Mucosa of stomach (tissue), 1 donor: ENCODE measurements around the gene ZBTB43.

Experiments used
- H3K27me3 ChIP-seq: one replicate; pipeline ENCODE4 v1.7.0; 2013; ENCODE audit warnings: mild to moderate bottlenecking, low read length; ENCODE audit not compliant: control insufficient read depth, insufficient read depth
- H3K36me3 ChIP-seq: one replicate; pipeline ENCODE4 v1.7.0; 2013; ENCODE audit warnings: low read length; ENCODE audit not compliant: control insufficient read depth, insufficient read depth
- H3K4me1 ChIP-seq: one replicate; pipeline ENCODE4 v1.7.0; 2013; ENCODE audit warnings: mild to moderate bottlenecking, low read length; ENCODE audit not compliant: control insufficient read depth, insufficient read depth
- H3K4me3 ChIP-seq: one replicate; pipeline ENCODE4 v1.7.0; 2013; ENCODE audit warnings: low read length
- H3K9ac ChIP-seq: one replicate; pipeline ENCODE4 v1.7.0; 2013; ENCODE audit warnings: mild to moderate bottlenecking, low read length, moderate library complexity
- H3K9me3 ChIP-seq: one replicate; pipeline ENCODE4 v1.7.0; 2013; ENCODE audit warnings: mild to moderate bottlenecking, low read length, moderate library complexity; ENCODE audit not compliant: control insufficient read depth
- donor health status: Pancreatic carcinoma.

Gene ZBTB43

DNA sequence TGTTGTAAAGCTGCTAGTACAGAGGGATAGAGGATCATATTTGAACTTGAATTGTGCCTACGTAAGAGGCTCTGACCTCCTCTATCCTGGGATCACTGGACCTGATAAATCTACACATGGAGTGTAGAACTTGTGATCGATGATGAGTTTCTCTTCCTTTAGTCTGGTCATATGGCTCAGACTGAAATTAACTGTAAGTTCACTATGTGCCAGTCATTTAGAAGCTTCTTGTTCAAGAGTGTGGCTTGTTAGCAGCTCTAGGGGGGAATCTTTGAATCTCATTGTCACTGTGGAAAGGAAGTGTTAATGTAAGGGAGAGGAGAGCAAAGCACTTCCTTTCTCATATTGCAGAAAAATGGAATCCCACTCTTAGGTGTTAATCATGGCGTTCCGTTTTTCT, 67.7 kb downstream of the ZBTB43 start:
- Histone ChIP-seq H3K27me3 (no peaks in the 10 kb centered on the region), H3K4me3 (no peak overlapping the region), H3K4me1 (no peaks in the 10 kb centered on the region), H3K9me3 (no peaks in the 10 kb centered on the region), H3K9ac (no peak overlapping the region), H3K36me3 (no peaks in the 10 kb centered on the region)

DNA sequence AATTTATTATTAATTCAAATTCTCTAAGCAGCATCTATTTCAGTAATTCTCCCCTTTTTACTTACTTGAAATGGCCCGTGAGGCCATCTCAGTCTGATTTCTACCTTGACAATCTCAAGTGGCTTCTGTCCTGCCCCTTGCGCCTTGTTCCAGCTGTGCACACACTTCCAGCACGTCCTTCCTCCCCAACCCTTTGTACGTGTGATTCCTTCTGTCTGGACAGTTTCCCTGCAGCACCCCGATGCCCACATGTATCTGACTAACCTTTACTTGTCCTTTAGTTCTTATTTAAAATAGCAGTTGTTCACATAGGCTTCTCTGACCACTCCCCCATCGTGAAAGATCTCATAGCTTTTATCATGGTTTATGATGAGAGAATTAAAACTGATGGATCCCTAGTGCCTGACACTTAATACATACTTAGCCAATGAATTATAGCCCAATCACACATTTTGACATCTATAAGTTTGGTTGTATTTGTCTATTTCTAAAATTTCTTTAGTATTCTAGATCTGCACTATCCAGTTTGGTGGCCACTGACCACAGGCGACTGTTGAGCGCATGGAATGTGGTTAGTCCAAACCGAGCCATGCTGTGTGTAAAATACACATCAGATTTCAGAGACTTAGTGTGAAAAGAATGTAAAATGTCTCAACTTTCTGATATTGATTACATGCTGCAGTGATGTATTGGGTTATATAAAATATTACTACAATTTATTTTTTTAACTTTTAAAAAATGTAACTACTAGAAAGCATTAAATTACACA, 69.9 kb downstream of the ZBTB43 start:
- H3K27me3 ChIP-seq: no peaks in the 10 kb centered on the region
- H3K9me3 ChIP-seq: no peaks in the 10 kb centered on the region
- H3K36me3 ChIP-seq: no peaks in the 10 kb centered on the region
- no peak overlapping the region for H3K4me3 ChIP-seq
- H3K4me1 ChIP-seq: no peaks in the 10 kb centered on the region
- no peak overlapping the region for H3K9ac ChIP-seq

GRCh38 chr9:126875756-126876510, 71.1 kb downstream of the ZBTB43 start:
- Histone ChIP-seq H3K4me1 (no peaks in the 10 kb centered on the region), H3K36me3 (no peaks in the 10 kb centered on the region), H3K9ac (no peak overlapping the region), H3K9me3 (no peaks in the 10 kb centered on the region), H3K27me3 (no peaks in the 10 kb centered on the region), H3K4me3 (no peak overlapping the region)

DNA sequence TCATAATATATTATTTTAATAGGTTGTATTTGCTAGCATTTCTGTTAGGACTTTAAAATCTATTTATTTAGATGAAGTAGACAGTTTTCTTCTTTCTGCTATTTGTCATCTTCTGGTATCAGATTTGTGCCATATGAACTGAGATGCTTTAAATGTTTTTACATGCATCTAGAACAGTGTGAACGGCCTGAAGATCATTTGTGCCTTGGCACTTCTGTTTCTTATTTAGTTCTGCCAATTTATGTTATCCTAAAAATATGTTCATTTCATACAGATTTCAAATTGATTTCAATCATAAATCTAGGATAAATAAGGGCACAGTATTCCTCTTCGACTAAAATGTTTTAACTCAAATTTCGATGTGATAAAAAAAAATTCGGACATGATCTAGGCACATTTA, 71.7 kb downstream of the ZBTB43 start:
- H3K4me3 ChIP-seq: no peak overlapping the region
- H3K9me3 ChIP-seq: no peaks in the 10 kb centered on the region
- H3K9ac ChIP-seq: no peak overlapping the region
- no peaks in the 10 kb centered on the region for H3K36me3 ChIP-seq
- no peaks in the 10 kb centered on the region for H3K27me3 ChIP-seq
- no peaks in the 10 kb centered on the region for H3K4me1 ChIP-seq

DNA sequence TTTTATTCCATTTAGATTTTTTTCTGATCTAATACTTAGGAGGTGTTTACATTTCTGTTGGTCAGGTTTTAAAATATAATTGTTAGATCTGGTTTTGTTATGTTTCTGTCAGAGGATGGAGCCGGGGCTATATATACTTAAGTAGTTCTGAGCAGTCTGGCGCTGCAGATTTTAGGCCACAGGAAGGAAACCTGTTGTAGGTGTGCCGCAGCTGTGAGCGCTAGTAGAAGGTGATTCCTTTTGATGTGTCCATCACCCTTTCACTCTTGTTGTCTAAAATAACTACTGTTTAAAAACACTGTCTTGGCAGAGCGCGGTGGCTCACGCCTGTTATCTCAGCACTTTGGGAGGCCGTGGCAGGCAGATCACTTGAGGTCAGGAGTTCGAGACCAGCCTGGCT, 72.6 kb downstream of the ZBTB43 start:
- H3K27me3 ChIP-seq: no peaks in the 10 kb centered on the region
- no peak overlapping the region for H3K9ac ChIP-seq
- no peaks in the 10 kb centered on the region for H3K36me3 ChIP-seq
- no peak overlapping the region for H3K4me3 ChIP-seq
- no peaks in the 10 kb centered on the region for H3K9me3 ChIP-seq
- H3K4me1 ChIP-seq: no peaks in the 10 kb centered on the region

GRCh38 chr9:126879288-126879687, 74.4 kb downstream of the ZBTB43 start:
- no peaks in the 10 kb centered on the region for H3K4me1 ChIP-seq
- H3K27me3 ChIP-seq: no peaks in the 10 kb centered on the region
- no peaks in the 10 kb centered on the region for H3K9me3 ChIP-seq
- H3K9ac ChIP-seq: no peak overlapping the region
- H3K4me3 ChIP-seq: no peak overlapping the region
- H3K36me3 ChIP-seq: no peaks in the 10 kb centered on the region

GRCh38 chr9:126880226-126880946, 75.5 kb downstream of the ZBTB43 start:
- no peak overlapping the region for H3K4me3 ChIP-seq
- H3K4me1 ChIP-seq: no peaks in the 10 kb centered on the region
- H3K9ac ChIP-seq: no peak overlapping the region
- H3K27me3 ChIP-seq: no peaks in the 10 kb centered on the region
- no peaks in the 10 kb centered on the region for H3K36me3 ChIP-seq
- H3K9me3 ChIP-seq: no peaks in the 10 kb centered on the region

- Histone ChIP-seq H3K36me3 (no peaks in the 10 kb centered on the region), H3K4me1 (no peaks in the 10 kb centered on the region)
Measured at GRCh38 chr9:126880947-126881332, 76.1 kb downstream of the ZBTB43 start.

DNA sequence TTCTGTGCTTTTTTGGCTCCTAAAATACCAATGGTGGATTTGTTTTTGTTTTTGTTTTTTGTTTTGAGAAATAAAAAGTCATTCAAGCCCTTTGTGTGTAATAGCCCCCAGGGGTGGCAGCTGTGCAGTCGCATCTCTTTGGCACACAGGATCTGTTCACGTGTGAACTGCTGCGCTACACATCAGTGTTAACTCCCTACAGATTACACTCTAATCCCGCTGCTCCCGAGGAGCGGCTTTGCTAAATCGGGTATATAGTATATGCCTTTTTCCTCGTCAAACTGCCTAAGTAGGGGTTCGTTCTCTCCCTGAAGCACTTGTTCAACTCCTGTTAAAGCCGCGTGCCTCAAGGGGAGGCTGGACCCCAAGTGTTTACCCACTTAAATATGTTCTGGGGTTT, 77.9 kb downstream of the ZBTB43 start:
- H3K9ac ChIP-seq: no peak overlapping the region
- no peaks in the 10 kb centered on the region for H3K36me3 ChIP-seq
- H3K9me3 ChIP-seq: no peaks in the 10 kb centered on the region
- H3K27me3 ChIP-seq: no peaks in the 10 kb centered on the region
- H3K4me1 ChIP-seq: no peaks in the 10 kb centered on the region
- no peak overlapping the region for H3K4me3 ChIP-seq

More at GRCh38 chr9:126880947-126881332, 76.1 kb downstream of the ZBTB43 start:
- Histone ChIP-seq H3K9ac (no peak overlapping the region), H3K4me3 (no peak overlapping the region), H3K27me3 (no peaks in the 10 kb centered on the region), H3K9me3 (no peaks in the 10 kb centered on the region)

GRCh38 chr9:126883636-126884035, 78.8 kb downstream of the ZBTB43 start:
- Histone ChIP-seq H3K4me1 (no peaks in the 10 kb centered on the region), H3K27me3 (no peaks in the 10 kb centered on the region), H3K36me3 (no peaks in the 10 kb centered on the region), H3K4me3 (no peak overlapping the region), H3K9me3 (no peaks in the 10 kb centered on the region), H3K9ac (no peak overlapping the region)

GRCh38 chr9:126885131-126885641, 80.3 kb downstream of the ZBTB43 start:
- H3K27me3 ChIP-seq: no peaks in the 10 kb centered on the region
- H3K9ac ChIP-seq: no peak overlapping the region
- no peak overlapping the region for H3K4me3 ChIP-seq
- no peaks in the 10 kb centered on the region for H3K9me3 ChIP-seq
- H3K36me3 ChIP-seq: no peaks in the 10 kb centered on the region
- no peaks in the 10 kb centered on the region for H3K4me1 ChIP-seq
